Stimulated activated CD8-positive, alpha-beta memory T cell treated with anti-CD3 and anti-CD28 coated beads, Interleukin-7, amount 100 ng/mL, for 1 hour (primary cell): ENCODE results near the gene SACM1L.

ENCODE experiments used
- DNase-seq, 2 donors: peaks; one replicate each; pipeline ENCODE4 v3.0.0-alpha.2; 2020; ENCODE audit warnings: low read depth in 2 of 2

SACM1L gene

DNA sequence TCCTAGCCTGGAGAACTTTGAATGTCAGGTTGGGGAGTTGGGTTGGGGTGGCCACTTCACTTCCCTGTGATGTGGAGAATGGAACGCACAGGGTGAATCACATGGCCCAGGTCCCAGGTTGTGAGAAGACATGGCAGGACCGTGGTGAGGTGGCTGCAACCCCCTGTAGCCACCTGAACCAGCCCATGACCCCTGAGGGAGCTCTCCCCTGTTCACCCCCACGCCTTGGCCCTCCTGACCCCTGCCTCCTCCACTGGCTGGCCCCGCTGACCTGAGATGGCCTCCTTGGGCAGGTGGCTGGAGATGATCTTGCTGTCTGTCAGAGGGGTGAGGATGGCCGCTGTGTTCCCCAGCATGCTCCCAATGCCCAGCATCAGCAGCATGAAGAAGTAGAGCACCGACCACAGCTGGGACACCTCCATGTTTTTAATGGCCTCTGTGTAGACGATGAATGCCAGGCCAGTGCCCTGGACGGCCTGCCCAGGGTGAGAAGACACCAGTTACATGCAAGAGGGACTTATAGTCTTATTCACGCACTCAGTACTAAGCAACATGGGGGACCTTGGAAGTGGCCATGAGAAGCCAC lies 76.2 kb downstream of the SACM1L start:
- DNase-seq: no peak

- no peak for DNase-seq
Observed at GRCh38 chr3:45765958-45766357, 76.8 kb downstream of the SACM1L start.

DNA sequence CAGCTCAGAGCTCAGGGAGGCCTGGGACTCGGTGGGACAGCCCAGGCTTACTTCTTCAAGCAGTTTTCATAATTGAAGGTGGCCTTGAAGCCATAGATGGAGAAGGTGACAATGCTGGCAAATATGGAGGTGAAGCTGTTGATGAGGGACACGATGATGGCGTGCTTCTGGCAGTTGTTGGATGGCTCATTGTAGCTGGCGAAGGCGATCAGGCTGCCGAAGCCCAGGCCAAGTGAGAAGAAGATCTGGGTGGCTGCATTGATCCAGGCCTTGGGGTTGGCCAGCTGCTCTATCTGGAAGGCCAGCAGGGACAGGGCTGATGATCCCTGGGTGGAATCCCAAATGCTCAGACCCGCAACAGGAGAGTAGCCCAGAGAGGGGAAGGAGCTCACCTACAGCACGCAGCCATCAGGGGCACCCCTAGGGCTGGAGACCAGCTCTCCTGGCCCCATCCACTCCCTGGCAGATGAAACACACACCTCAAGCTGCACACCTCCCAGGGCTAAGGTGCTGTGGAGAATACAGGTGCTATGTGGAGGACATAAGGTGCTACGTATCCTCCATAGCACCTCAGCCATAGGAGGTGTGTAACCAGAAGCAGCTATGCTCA lies 82.1 kb downstream of the SACM1L start:
- no peak for DNase-seq

DNA sequence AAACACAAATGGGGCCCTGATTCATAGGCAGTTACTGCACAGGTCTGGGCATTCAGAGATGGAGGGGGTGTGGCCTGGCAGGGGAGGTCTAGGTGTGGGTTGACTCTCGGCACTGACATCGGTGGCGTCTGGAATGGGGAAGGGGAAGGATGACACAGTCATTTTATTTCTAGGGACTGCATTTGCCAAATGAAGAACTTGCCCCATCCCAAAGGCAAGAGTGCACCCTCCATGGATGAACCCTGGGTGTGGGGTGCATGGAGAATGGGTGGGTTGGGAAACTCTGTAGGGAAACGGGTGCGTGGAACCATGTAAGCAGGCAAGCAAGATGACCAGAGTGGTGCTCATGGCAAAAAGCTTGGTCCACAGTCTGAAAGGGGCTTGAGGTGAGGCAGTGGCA lies 82.6 kb downstream of the SACM1L start:
- DNase-seq: no peak

DNA sequence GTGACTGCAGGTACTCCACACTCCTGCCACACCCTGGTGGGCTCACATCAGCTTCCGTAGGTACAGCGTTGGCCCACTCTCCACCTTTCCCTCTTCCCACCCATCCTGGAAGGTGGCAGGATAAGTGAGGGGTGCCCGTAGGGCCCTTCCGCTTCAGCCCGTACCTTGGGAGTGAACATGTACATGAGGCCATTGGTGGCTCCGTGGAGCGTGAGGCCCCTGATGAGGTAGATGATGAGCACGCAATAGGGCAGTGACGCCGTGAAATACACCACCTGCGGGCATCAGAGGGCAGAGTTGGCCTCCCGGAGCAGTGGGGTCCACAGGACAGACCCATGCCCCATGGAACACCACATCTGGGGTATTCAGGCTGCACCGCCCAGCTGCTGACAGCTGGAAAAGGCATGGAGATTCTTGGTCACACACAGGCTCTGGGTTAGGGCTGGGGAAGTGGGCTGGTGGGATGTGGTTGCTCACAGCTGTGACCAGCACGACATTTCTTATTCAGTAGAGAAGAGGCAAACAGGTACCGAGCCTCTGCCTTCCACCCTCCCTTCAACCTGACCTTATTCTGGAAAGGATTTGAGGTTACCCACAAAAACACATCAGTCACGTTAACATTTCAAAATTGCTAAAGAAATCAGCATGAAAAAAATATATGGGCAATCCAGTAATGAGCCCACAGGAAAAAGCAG lies 83.3 kb downstream of the SACM1L start:
- DNase-seq: no peak

DNA sequence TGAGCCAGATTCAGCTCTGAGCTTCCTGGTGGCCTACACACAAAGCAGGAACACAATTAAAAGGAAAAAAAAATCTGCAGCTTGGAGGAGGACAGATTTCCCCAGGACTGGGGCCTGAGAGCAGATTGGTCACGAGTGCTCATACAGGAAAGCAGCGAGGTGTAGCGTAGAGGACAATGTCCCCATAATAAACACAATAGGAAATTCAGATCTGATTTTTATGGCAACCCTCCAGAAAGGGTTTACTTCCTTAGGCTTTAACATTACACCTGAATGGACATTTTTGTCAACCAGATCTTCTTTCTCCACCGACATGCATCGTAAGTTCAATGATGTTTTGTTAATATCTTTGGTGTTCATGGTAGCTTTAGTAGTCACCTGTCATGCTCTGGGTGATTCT lies 83.9 kb downstream of the SACM1L start:
- no peak for DNase-seq

DNA sequence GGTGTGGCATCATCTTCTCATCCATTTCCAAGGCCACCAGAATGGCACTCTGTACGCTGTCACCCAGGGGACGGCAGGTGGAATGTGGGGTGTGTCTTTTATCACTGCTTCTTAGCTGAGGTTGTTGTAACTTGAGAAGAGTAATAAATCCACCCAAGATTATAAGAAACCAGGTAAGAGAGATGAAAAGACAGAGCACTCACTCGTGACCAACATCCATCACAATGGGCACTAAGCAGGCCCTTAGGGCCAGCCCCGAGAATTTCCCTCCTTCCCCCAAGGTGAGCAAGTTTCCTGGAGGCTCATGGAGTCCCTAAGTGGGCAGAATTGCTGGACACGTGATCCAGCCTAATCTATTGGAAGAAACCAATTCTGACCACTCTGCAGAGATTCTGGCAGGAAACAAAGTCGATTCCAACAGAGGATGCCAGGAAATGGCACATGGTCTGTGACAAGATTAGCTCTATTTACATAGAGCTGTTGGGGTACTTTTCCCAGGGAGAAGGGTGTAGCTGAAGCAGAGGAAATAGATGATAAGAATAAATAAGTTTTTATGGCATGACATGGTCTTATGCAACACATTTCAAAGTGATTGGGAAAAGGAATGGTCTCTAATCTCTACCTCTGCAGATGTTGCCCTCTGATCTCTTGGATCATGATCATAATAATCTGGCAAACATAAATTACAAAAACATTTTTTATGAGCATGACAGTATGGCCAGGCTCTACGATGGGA lies 84.7 kb downstream of the SACM1L start:
- no peak for DNase-seq

GRCh38 chr3:45774581-45775521 lies 85.7 kb downstream of the SACM1L start:
- no peak for DNase-seq

DNA sequence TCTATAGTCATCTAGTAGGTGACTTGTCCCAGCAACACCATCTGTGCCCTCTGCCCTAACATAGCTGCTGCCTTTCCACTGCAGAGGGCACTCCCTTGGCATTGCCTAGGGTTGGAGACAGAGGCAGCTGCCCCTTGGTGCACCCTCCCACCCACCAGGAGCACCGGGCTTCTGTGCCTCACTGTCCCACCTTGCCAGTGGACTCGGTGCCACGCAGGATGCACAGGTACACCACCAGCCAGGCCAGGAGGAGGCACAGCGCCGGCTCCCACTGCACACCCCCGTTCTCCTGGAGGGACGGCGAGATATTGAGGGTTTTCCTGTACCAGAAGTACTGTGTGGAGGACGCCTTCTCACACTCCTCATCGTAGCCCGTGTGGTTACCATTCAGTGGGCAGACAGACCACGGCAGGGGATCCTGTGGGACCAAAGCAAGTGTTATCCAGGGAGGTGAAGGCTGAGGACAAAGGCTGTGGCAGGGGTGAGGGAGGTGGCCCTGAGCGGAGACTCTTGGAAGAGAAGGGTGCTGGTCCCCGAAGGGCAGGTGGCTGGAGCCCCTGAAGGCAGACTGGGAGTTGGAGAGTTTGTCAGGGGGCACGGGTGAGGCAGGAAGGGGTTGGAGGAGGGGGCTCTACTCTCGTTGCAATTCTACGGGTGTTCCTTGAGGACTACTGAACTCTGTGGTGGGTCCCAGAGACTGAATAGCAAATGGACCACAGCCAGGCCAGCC lies 86.5 kb downstream of the SACM1L start:
- no peak for DNase-seq

GRCh38 chr3:45776301-45776595 lies 87.1 kb downstream of the SACM1L start:
- no peak for DNase-seq

GRCh38 chr3:45776611-45777010 lies 87.4 kb downstream of the SACM1L start:
- no peak for DNase-seq

- DNase-seq: no peak
Observed at GRCh38 chr3:45777111-45777745, 88.0 kb downstream of the SACM1L start.

DNA sequence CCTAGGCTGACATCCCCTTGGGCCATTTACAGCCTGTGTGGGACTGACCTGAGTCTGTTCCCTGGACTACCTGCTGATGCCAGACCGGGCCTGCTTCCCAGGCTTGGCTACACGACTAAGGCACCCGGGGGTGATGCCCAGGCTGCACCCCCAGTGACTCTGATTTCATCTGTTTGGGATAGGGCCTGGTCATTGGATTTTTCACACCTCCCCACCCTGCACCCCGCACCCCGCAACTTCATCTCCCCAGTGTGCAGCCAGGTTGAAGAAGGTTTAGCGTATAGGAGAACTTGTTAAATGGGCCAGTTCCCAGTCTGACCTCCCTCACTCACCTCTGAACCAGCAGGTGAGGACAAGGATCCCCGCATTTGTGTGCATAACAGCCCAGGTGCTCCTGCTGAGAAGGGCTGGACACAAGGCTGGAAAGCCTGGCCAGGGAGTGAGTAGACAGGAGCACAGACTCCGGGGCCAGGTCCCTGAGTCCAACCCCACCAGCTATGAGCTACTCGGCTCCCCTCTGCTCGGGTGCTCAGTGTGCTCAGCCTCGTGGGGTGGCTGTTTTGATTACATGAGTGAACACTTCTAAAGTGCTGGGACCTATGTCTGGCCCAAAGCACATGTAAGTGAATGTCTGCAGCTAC lies 88.7 kb downstream of the SACM1L start:
- DNase-seq: no peak

- no peak for DNase-seq
Observed at GRCh38 chr3:45778761-45779201, 89.6 kb downstream of the SACM1L start.

GRCh38 chr3:45779746-45780735 lies 90.8 kb downstream of the SACM1L start:
- no peak for DNase-seq

DNA sequence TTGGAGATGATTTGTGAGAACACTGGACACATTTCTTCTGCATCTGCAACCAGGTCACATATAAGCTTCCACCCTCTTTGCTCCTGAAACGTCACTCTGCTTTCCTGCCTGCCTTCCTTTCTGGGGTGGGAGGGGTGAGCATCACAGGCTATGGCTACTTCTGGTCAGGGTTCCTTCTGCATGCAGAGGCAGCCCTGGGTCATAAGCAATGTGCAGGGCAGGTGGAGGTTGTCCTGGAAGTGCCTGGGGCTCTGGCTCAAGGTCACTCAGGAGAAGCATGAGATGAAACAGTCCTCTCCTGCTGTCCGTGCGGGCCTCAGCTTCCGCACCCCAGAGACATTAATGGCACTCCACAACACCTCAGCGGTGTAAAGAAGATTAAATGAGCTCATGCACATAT lies 92.1 kb downstream of the SACM1L start:
- DNase-seq: no peak

GRCh38 chr3:45781841-45782240 lies 92.6 kb downstream of the SACM1L start:
- DNase-seq: no peak

DNA sequence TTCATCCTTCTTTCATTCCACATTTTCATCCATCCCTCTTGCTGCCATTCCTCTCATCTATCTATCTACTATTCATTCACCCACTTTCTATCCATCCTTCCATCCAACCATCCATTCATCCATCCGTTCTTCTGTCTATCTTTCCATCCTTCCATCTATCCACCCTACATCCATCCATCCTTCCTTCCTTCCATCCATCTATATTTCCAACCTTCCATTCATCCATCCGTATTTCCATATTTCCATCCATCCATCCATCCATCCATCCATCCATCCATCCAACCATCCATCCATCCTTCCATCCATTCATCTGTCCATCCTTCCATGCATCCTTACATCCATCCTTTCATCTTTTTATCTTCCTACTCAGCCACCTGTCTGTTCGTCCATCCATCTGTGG lies 93.2 kb downstream of the SACM1L start:
- DNase-seq: no peak

DNA sequence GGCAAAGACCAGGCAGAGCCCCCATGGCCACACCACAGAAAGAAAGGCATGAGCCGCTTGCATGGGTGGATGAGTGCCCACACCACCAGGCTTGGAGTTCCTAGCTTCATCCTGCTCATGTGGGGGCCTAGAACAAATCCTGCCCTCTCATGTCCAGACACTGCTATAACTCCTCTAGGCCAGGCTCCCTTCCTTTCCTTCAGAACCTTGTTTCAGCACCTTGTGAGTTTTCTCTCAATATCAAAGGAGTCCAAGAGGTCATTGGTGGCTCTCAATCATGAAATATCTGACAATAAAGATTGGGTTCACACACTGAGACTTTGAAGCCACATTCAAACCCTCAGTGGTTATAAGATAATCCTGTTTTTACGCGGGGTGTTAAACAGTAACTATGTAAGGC lies 94.5 kb downstream of the SACM1L start:
- no peak for DNase-seq
